GM21526 (cell line): ENCODE data around the gene GORASP1.

ENCODE experiments used
- ATAC-seq: cut with Tn5 transposase; IDR thresholded peaks from one replicate; pipeline ENCODE4 v1.9.1; 2021; ENCODE audit warnings: moderate library complexity; ENCODE audit not compliant: unreplicated experiment, low FRiP score

The GORASP1 gene

DNA sequence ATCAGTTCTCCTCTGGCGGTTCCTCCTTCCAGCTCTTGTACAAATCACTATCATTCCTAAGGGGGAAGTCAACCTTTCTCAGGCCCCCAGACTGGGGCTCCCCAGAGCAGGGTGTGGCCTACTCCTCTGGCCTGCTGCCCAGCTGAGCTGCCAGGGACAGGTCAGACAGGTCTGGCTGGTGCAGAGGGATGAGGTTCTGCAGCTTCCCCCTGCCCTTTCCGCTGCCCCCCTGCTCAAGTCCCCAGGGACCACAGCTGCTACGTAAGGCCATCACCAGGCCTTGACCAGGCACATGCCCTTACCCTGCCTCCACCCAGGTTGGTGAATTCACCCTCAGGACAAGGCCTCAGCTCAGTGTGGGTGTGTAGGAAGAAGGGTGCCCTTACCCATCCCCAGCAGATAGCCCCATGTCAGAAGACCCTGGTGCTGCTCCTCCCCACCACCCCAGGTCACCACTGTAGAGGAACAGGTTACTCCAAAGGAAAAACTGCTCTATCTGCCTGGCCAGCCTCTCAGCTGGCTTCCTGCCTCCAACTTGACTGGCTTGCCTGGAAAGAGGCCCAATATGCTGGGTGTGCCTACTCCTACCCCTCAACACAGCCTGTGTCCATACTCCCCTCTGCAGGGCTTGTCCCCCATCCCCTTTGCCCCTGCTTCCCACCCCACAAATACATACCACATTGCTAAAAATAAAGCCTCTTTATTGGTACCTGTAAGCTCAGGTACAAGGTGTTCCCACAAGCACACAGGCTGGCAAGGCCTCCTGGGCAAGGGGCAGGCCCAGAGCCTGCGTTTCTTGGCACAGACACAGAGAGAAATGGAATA, 34.0 kb upstream of the GORASP1 start:
- ATAC-seq, result no peak

DNA sequence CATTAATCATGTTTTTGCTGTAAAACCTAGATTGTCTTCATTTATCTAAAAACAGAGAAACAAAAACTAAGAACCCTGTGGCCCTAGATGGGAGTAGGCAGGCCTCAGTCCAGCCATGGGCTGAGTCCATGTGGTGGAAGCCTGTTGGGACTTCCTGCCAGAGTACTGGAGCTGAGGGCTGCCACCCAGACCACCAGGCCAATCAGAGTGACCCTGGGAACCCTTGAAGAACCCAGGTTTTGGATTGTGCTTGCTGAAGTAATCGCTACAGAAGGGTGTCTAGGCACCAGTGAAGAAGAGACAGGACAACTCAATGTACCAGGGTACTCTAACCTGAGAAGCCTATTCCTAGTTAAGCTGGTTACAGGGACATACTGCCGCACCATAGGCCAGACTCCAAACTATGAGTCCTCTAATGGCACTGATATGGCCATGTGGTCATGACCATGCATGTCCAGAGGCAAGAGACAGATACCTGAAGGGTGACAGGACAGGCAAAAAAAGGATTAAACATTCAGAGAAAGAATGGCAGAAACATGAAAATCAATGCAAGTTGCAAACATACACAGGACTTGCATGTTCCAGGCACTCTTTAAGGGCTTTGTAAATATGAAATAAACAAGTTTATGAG, 33.0 kb upstream of the GORASP1 start:
- no peak for ATAC-seq

DNA sequence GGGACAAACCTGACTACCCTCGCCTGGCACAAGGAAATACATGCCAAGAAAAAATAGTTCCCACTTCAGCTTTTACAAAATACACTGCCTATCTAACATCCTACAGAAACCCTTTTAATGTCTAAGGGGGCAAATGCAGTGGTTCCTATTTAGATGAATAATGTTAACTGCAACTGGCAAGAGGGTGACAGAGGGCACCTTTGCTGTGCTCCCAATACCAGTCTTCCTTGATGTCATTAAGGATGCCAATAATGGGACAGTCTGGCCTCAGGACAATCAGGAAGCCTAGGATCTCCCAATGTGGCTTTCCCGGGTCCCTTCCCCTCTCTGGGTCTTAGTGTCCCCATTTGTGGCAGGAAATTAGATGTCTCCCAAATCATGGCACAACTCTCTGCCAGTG, 32.0 kb upstream of the GORASP1 start:
- ATAC-seq, result no peak

DNA sequence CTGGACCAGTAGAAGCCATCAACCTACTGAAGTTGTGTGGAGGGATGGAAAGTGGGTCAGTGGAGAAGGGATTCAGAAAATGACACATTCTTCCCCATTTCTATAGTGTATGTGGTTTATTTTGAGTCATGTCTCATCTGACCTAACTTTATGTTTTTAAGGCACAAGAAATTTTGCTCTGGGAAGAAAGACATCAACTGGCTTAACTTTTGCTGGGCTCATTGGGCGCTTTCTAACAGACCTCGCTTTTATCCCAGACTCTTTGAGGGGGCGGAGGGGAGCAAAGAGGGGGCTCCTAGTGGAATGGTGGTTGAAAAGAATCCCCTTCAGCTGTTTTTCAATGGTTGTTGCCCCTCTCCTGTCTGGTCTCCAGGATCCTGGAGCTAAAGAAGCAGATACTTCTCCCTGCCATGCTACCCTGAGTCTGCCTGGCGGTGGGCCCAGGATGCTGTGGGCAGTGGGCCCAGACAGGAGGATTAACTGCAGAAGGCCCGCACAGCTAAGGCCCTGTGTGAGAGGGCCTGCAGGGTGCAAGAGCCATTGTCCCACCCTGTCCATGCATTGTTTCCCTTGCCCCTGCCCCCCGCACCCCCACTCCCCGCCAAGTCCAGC, 31.5 kb upstream of the GORASP1 start:
- no peak for ATAC-seq

DNA sequence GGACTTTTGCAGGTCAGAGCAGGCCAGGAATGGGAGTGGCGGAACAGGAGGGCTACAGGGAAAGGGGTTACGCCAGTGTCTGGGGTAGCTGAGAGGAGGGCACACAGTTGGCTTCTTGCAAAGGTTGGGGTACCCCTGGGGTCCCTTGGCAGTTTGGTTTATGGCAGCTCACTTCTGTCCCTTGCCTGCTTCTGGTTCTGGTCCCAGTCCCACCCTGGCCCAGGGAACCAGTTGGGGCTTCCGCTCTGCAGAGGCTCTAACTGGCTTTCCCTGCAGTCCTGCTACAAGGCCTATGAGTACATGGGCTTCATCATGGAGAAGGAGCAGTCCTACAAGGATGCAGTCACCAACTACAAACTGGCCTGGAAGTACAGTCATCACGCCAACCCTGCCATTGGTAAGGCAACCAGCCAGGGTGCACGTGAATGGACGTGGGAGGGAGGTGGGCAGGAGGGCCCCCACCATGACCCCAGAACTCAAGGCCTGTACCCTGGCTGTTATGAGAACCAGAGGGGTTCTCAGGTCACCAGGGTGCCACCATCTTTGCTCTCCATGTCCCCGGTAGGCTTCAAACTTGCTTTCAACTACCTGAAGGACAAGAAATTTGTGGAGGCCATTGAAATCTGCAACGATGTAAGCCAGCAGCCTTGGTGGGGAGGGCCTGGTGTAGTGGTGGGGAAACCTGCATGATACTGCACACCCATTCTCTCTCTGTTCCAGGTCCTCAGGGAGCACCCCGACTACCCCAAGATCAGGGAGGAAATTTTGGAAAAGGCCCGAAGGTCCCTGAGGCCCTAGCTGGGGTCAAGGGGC, 30.8 kb upstream of the GORASP1 start:
- no peak for ATAC-seq

DNA sequence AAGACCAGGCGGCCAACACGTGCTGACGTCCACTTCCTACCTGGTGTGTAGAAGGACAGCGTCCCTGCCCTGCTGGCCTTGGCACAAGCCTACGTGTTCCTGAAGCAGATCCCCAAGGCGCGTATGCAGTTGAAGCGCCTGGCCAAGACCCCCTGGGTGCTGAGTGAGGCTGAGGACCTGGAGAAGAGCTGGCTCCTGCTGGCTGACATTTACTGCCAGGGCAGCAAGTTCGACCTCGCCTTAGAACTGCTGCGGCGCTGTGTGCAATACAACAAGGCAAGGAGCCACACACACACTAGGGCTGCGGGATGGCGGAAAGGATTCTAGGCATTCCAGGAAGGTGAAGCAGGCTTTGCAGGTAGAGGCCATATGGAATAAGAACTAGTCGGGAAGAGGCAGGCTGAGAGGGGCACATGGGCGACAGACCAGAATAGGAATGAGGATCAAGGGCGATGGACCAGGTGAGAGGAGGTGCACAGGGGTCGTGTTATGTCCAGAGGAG, 30.1 kb upstream of the GORASP1 start:
- ATAC-seq, result no peak

DNA sequence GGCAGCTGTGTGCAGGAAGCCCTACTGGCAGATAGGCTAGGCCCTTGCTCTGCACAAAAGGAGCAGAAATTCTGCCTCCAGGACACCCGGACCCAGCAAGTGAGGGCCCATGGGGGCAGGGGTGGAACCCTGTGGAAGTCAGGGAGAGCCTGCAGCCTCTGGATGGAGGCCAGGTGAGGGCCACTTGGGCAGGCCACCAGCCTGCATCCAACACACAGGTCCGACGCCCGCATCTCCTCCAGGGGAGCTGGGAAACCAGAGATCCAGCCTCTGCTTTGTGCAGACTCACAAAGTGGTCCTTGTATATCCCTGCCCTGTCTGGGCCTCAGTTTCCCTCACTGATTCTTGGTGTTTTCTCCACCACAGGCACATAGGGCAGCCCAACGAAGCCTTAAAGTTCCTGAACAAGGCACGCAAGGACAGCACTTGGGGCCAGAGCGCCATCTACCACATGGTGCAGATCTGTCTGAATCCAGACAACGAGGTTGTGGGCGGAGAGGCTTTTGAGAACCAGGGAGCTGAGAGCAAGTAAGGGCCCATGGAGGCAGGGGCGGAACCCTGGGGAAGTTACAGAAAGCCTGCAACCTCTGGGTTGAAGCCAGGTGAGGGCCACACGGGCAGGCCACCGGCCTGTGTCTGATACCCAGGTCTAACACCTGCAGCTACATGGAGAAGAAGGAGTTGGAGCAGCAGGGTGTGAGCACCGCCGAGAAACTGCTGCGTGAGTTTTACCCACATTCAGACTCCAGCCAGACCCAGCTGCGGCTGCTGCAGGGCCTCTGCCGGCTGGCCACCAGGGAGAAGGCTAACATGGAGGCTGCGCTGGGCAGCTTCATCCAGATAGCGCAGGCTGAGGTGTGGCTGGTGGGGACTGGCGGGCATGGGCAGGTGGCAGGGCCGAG, 29.4 kb upstream of the GORASP1 start:
- ATAC-seq, result no peak

DNA sequence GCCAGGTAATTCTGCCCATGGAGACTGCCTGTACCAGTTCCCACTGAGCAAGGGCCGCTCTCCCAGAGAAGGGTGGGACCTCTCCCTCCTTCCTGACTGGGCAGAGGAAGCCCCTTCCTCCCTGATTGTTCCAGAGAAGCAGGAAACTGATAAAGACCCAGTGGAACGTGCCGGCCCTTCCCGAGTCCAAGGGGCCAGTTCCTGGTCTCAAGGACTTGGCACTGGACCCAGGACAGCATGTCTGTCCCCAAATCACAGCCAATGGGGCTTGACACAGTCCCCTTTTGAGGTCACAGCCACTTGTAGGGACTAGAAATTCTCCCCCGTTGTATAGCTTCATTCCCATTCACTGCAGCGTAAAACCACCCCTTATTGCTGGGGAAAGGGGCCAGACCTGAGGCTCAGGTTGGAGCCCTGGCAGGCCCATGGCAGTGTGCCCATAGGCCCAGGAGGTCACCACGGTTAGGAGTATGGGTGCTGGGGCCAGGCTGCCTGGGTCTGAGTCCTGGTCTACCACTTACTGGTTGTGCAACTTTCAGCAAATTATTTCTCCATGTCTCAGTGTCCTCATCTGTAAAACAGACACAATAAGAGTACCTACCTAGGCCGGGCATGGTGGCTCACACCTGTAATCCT, 27.9 kb upstream of the GORASP1 start:
- no peak for ATAC-seq

DNA sequence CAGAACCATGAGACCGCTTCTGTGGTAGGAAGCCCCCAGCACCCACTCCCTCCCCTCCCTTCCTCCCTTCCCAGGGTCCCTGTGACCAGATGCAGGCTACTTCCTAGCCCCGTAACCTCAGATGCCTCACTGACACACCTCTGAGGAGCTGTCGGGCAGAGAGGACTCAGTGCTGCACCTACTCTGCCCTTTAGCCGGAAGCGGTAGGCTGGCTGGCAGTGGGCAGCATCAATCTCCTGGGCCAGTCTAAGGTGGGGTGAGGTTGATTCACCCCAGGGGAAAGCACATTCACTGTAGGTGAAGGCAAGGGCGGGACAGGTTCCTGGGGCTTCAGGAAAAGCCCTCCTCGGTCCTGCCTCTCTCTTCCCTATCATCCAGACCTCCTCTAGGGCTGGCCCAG, 26.9 kb upstream of the GORASP1 start:
- ATAC-seq, result no peak

DNA sequence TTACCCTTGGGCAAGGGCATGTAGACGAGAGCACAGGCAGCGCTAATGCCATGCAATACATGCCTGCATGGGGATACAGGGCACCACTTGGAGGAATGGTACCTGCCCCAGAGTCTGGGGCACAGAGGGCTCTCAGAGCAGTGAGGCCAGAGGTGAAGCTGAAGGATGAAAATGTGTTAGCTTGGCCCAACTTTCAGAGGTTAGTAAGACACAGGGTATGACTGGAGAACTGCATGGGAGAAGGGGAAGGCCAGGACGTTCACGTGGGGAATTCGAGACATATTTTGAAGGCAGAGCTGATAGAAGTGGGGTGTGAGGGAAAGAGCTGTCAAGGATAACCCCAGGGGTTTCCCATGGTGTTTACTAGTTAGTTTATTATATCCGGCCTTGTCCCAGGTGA, 26.4 kb upstream of the GORASP1 start:
- ATAC-seq, result no peak

DNA sequence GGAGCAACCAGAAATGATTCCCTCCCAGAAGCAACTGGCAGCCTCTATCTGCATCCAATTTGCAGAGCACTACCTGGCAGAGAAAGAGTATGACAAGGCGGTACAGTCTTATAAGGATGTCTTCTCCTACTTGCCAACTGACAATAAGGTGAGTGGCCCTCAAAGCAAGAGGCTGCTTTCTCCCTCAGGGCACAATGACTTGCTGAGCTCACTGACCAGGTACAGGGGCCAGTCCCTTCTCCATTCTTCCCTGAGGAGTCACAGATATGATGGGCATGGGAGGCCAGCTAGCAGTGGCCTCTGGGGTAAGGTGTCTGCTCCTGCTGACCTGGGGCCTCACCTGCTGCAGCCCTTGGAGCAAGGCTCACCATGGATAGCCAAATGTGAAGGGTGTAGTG, 25.7 kb upstream of the GORASP1 start:
- ATAC-seq, result no peak

DNA sequence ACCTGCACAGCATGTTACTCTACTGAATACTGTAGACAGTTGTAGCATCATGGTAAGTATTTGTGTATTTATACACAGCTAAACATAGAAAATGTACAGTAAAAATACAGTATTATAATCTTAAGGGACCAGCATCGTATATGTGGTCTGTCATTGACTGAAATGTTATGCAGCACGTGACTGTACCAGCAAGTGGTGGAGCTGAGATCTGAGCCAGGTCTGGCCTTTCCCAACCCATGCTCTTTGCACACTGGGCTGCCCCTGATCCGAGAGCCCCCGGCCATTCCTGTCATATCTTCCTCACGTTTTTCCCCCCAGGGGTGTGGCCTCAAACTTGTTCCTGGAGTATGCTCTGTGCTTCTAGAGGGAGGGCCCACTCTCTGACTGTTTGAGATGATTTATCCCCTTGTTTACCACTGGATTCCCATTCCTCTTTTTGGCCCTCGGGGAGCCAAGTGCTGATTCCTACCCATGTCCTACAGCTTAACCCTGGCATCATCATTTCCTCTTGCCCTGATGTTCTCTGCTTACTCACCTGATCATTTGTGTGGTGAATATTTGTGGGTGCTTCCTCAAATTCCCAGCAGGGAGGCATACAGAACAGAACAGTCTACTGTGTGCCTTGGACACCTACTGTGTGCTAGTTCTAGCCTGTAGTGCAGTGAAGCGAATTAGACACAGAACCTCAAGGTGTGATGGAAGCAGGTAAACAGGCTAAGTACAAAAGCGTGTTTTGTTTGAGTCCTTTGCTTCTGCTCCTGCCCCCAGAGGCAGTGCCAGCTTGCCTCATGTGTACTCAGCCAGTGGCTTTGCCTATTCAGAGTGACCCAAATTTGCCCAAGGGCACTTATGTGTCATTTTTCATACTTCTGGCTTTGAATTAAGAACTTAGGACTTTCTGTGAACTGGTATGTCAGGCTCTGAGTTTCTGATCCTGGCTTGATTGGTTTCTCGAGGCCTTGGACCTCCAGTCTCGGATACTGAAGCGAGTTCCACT, 25.0 kb upstream of the GORASP1 start:
- no peak for ATAC-seq

DNA sequence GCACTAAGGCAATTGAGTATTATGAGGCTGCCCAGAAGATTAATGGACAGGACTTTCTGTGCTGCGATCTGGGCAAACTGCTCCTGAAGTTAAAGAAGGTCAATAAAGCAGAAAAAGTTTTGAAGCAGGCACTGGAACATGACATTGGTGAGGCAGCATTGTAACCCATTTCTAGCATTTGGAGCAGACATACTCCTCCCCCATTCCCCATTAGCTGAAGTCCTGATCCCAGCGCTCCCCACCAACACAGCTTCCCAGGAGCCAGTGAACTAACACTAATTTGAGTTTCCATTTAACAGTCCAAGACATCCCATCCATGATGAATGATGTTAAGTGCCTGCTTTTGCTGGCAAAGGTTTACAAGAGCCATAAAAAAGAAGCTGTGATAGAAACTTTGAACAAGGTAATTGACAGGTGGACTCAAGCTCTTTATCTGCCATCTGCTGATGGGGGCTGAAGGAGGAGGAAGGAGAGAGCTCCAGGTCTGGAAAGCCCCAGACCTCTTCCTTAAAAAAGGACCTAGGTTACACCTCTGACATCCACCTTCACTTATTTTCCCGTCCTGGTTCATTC, 23.4 kb upstream of the GORASP1 start:
- ATAC-seq, result no peak

DNA sequence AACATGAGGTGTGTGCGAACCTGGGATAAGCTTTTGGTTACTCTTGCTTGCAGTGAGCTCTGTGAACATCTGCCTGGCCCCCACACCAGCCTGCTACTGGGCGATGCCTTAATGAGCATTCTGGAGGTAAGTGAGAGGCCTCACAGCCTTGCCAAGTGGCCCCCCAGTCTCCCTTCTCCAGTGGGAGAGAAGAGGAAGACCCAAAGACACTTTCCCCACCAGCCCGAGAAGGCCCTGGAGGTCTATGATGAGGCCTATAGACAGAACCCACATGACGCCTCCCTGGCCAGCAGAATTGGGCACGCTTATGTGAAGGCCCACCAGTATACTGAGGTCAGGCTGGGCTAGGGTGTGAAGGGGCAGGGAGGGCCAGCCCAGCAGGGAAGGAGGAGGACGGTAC, 22.6 kb upstream of the GORASP1 start:
- no peak for ATAC-seq

DNA sequence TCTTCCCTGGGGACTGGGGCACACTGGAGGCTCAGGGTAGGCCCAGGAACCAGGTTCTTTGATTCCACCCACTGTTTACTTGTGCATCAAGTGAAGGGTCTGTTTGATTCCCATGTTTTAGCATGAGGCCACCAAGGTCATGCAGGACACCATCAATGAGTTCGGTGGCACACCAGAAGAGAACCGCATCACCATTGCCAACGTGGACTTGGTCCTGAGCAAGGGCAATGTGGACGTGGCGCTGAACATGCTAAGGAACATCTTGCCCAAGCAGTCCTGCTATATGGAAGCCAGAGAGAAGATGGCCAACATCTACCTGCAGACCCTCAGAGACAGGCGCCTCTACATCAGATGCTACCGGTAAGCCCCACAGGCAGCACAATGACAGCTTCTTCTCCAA, 21.5 kb upstream of the GORASP1 start:
- ATAC-seq, result no peak

DNA sequence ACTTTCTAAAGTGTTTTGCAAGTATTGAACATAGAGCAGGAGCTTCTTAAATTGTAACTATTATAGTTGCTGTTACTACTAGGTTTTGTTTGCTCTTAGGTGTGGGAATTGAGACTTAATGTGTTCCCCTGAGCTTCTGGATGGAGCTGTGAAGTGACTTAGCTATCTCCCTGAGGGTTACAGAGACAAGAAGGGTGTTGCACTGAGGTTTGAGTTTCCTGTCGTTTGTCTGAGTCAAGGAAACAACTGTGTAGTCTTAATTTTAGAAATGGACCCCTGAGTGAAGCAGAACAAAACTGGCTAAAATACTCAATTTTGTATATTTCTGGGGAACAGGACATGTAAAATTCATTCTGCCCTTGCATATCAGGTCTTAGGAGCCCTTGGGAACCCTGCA, 20.5 kb upstream of the GORASP1 start:
- ATAC-seq, result no peak

DNA sequence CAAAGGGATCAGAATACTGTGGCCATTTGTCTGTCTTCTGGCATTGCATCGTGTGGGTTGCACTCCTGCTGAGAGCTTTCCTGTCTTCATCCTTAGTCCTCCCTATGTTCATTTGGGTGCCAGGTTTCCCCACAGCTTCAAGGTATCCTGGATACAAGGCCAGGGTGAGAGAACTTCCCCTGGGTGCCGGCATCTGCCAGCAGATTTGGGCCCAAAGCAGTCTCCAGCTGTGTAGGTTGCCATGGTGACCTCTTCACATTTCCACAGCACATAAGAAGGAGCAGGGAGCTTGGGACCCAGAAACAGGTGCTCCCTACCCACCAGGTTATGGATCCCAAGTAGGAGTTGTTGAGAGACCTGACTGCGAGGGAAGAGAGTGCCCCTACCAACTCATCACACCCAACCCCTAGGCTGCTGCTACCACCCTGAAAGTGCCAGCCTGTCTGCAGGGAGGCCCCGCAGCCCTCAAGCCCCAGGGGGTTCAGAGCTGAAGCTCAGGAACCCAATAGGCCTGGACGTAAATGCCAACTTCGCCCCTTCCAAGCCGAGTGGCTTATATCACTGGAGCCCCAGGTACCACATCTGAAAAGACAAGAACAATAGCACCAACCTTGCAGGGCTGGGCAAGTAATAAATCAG, 20.0 kb upstream of the GORASP1 start:
- no peak for ATAC-seq
